ENCODE measurements around the gene STX1B.
"Not testable (repeated sequence)": the region's sequence is repeated elsewhere in the genome, so short reads cannot be mapped to it uniquely, and the experiment has no call there.

Gene STX1B

DNA sequence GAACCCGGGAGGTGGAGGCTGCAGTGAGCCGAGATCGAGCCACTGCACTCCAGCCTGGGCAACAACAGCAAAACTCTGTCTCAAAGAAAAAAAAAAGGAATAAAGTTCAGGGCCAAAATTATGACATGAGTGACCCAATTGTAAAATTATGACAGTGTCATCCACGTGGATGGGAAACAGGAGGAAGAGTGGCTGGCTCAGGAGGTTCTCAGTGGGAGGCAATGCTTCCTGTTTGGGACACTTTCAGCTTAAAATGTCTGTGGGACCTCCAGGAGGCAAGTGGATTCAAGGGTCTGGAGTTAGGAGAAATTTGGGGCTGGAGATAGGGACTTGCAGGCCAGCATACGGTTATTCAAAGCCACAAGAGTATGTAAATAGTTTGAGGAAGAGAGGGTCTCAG, 14.9 kb upstream of the STX1B start:
- DNase-seq (no peak), ATAC-seq (replicated peaks) (no peak)
- H3K36me3 Mint-ChIP-seq = no peaks in the 10 kb centered on the region
- H3K9me3 Mint-ChIP-seq = no peaks in the 10 kb centered on the region
- H3K27me3 Mint-ChIP-seq = no peaks in the 10 kb centered on the region
- peaks cover 0 to under 1% of the 10 kb centered on the region in 2 donors for H3K4me1 Mint-ChIP-seq
- no peak overlapping the region for H3K4me3 Mint-ChIP-seq
- no peak overlapping the region for H3K27ac Mint-ChIP-seq

DNA sequence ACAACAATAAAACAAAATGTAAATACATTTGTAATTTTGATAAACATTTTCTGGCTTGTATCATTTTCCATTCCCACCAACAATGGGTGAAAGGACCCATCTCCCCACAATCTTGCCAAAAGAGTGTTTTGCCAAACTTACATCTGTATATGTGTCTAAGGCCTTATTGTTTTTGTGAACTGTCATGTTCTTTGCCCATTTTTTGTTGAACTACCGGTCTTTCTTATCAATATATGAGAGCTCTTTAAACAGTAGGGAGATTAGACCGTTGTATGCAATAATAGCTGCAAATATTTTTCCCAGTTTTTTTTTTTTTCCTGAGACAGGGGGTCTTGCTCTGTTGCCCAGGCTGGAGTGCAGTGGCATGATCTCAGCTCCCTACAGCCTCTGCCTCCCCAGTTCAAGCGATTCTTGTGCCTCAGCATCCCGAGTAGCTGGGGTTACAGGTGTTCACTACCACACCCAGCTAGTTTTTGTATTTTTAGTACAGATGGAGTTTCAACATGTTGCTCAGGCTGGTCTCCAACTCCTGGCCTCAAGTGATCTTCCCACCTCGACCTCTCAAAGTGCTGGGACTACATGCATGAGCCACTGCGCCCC, 13.3 kb upstream of the STX1B start:
- Mint-ChIP-seq H3K27me3 (no peaks in the 10 kb centered on the region), H3K4me3 (no peak overlapping the region), H3K36me3 (no peaks in the 10 kb centered on the region), H3K9me3 (no peaks in the 10 kb centered on the region), H3K4me1 (no peaks in the 10 kb centered on the region), H3K27ac (no peak overlapping the region)
- DNase-seq (no peak), ATAC-seq (replicated peaks) (no peak)

DNA sequence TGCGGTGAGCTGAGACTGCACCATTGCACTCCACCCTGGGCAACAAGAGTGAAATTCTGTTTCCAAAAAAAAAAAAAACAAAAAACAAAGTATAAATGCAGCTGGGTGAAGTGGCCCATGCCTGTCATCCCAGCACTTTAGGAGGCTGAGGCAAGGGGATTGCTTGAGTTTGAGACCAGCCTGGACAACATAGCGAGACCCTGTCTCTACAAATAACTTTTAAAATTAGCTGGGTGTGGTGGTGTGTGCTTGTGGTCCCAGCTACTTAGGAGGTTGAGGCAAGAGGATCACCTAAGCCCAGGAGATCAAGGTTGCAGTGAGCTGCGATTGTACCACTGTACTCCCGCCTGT, 12.8 kb upstream of the STX1B start:
- Mint-ChIP-seq H3K9me3 (no peaks in the 10 kb centered on the region), H3K27ac (no peak overlapping the region), H3K4me3 (no peak overlapping the region), H3K36me3 (no peaks in the 10 kb centered on the region), H3K4me1 (no peaks in the 10 kb centered on the region), H3K27me3 (no peaks in the 10 kb centered on the region)
- ATAC-seq (replicated peaks) = no peak
- DNase-seq = no peak

DNA sequence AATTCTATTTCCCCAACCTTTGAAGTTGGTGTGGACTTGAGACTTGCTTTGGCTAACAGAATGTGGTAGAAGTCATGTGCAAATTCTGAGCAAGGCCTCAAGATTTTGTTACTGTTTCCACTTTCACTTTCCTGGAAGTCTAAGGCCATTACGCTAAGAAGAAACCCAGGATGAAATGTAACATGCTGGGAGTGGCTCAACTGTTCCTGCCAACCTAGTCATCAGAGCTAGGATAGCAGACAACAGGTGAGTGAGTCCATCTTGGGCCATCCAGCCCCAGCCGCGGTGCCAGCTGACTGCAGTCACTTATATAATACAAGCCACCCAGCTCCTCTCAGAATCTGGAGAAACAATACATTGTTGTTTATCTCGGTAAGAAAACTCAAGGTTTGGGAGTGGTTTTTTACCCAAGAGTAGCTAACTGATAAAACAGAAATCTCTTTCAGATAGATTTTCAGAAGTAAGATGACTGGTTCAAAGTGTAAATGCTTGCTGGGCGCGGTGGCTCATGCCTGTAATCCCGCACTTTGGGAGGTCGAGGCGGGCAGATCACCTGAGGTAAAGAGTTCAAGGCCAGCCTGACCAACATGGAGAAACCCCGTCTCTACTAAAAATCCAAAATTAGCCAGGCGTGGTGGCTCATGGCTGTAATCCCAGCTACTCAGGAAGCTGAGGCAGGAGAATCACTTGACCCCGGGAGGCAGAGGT, 12.3 kb upstream of the STX1B start:
- ATAC-seq (replicated peaks) (no peak), DNase-seq (no peak)
- Mint-ChIP-seq H3K4me1 (no peaks in the 10 kb centered on the region), H3K27me3 (no peaks in the 10 kb centered on the region), H3K36me3 (no peaks in the 10 kb centered on the region), H3K27ac (no peak overlapping the region), H3K9me3 (no peaks in the 10 kb centered on the region), H3K4me3 (no peak overlapping the region)

DNA sequence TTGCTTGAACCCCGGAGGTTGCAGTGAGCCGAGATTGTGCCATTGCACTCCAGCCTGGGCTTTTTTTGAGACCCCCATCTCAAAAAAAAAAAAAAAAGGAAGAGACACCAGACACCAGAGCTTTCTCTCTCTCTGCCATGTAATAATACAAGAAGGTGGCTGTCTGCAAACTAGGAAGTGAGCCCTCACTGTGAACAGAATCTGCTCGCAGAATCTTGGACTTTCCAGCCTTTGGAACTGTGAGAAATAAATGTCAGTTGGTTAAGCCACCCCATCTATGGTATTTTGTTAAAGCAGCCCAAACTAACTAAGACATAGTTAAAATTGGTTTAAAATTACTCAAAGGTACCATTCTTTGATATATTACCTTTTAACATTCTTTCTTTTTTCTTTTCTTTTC, 10.1 kb upstream of the STX1B start:
- Mint-ChIP-seq H3K4me1 (no peaks in the 10 kb centered on the region), H3K36me3 (no peaks in the 10 kb centered on the region), H3K4me3 (no peak overlapping the region), H3K27ac (no peak overlapping the region), H3K9me3 (no peaks in the 10 kb centered on the region), H3K27me3 (peaks cover 0 to 5% of the 10 kb centered on the region in 2 donors)
- no peak for DNase-seq
- no peak for ATAC-seq (replicated peaks)

DNA sequence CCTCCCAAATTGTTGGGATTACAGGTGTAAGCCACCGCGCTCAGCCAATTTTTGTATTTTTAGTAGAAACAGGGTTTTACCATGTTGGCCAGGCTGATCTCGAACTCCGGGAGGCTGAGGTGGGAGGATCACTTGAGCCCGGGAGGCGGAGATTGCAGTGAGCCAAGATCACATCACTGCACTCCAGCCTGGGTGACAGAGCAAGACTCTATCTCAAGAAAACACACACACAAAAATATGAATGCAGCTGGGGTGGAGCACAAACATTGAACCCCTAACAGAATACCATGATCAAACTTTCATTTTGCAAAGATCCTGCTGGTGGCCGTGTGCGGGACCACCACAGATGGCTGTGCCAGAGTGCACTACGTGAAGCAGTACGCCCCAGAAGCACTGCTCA, 7.3 kb upstream of the STX1B start:
- not testable (repeated sequence) for H3K4me1 Mint-ChIP-seq; ATAC-seq (replicated peaks); DNase-seq; H3K36me3 Mint-ChIP-seq; H3K9me3 Mint-ChIP-seq; H3K4me3 Mint-ChIP-seq; H3K27ac Mint-ChIP-seq
- peaks cover 5 to 13% of the 10 kb centered on the region in 2 donors for H3K27me3 Mint-ChIP-seq

DNA sequence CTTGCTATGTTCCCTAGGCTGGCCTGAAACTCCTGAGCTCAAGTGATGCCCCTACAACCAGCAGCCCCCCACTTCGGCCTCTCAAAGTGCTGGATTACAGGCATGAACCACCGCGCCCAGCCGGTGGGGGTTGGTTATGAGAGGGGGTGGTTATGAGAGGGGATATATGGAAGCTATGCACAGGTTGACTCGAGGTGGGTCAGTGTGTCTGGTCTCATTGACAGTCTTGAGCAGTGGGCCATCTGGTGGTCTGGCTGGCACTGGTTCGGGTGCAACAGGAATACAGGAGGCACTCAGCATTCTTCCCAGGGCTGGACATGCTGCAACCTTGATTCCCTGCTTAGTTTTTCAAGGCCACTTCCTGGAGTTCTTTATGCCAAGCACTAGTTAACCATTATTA, 5.6 kb upstream of the STX1B start:
- Mint-ChIP-seq H3K27ac (no peak overlapping the region), H3K27me3 (peaks cover 20 to 30% of the 10 kb centered on the region in 2 donors), H3K36me3 (no peaks in the 10 kb centered on the region), H3K4me3 (no peak overlapping the region), H3K9me3 (peaks cover 0 to 1% of the 10 kb centered on the region in 2 donors), H3K4me1 (peaks cover 11 to 13% of the 10 kb centered on the region in 2 donors)
- ATAC-seq (replicated peaks) = no peak
- DNase-seq = no peak

DNA sequence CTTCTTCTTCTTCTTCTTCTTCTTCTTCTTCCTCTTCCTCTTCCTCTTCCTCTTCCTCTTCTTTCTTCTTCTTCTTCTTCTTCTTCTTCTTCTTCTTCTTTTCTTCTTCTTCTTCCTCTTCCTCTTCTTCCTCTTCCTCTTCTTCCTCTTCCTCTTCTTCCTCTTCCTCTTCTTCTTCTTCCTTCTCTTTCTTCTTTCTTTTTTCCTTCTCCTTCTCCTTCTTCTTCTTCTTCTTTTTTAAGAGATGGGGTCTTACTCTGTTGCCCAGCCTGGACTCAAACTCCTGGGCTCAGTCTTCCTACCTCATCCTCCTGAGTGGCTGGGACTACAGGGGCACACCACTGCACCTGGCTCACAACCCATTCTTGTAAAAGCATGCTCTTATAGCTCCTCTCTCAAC, 2.9 kb upstream of the STX1B start:
- H3K4me3 Mint-ChIP-seq; H3K27ac Mint-ChIP-seq; H3K9me3 Mint-ChIP-seq; DNase-seq; H3K36me3 Mint-ChIP-seq; ATAC-seq (replicated peaks): not testable (repeated sequence)
- H3K27me3 Mint-ChIP-seq = peaks cover 31 to 53% of the 10 kb centered on the region in 2 donors
- H3K4me1 Mint-ChIP-seq = peaks cover 11 to 19% of the 10 kb centered on the region in 2 donors

DNA sequence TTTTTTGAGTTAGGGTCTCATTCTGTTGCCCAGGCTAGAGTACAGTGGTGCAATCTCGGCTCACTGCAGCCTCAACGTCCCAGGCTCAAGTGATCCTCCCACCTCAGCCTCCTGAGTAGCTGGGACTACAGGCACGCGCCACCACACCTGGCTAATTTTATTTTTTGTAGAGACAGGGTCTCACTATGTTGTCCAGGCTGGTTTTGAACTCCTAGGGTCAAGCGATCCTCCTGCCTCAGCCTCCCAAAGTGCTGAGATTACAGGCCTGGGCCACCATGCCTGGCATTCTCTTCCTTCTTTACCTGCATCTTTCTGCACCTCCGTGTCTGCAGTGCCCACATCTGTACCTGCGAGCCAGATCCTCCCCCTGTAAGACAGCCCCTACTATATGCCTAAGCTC, 1.4 kb upstream of the STX1B start:
- peak overlapping the region in 1 of 2 donors; percentile 29 for H3K4me3 Mint-ChIP-seq
- ATAC-seq (replicated peaks); H3K9me3 Mint-ChIP-seq; DNase-seq; H3K36me3 Mint-ChIP-seq: not testable (repeated sequence)
- peaks cover 31 to 61% of the 10 kb centered on the region in 2 donors for H3K27me3 Mint-ChIP-seq
- peak overlapping the region; percentile 15 for H3K27ac Mint-ChIP-seq
- peaks cover 11 to 19% of the 10 kb centered on the region in 2 donors for H3K4me1 Mint-ChIP-seq

DNA sequence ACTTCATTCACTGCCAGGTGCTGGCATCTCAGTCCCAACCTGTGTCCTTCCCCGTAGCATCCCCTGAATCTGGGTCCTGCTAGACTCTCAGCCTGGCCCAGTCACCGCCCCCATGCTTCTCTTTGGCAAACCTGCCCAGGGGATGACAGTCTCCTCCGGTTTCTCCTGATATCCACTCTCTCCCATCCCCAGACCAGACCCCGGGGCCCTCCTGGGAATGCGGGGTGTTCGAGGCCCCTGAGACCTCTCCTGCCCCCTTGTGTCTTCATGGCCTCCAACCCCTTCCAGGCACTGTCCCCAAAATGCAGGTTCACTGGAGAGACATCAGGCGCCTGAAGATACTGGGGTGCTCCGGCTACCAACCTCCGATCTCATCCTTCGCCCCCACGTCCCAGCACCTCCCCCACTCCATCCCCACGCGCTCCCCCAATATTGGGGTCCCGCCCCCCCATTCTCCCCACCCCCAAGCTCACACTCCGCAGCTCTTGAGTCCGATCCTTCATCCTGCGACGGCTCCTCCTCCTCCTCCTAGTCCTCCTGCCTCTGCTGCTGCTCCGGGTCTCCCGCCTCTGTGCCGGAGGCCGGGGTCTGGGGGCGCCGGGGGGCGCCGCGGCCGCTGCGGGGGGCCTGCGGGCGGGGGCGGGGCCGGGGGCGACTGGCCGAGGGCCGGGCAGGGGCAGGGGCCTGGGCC, 399 bp downstream of the STX1B start:
- no peaks in the 10 kb centered on the region for H3K36me3 Mint-ChIP-seq
- H3K27me3 Mint-ChIP-seq = peaks cover 33 to 65% of the 10 kb centered on the region in 2 donors
- DNase-seq = no peak
- ATAC-seq (replicated peaks) = no peak
- H3K9me3 Mint-ChIP-seq = peaks cover 0 to 1% of the 10 kb centered on the region in 2 donors
- H3K4me3 Mint-ChIP-seq = peak overlapping the region; percentile 27 to 62
- peak overlapping the region; percentile 20 for H3K27ac Mint-ChIP-seq
- peaks cover 11 to 19% of the 10 kb centered on the region in 2 donors for H3K4me1 Mint-ChIP-seq

DNA sequence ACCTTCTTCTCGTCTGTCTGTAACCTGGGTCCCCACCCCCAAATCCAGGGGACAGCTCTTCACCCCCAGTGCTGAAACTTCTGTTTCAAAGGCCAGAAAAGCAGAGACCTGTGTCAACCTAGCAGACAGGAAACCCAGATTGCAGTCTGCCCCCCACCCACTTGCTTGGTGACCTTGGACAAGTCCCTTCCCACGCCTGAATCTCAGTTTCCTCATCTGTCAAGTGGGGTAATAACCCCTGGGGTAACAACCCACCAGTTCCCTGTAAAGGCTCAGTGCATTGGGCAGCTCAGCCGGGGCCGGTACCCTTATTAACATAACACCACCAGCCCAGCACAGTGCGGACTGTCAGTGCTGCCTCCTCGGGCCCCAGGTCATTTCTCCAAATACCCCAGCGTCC, 1.3 kb downstream of the STX1B start:
- Mint-ChIP-seq H3K27ac (no peak overlapping the region), H3K9me3 (peaks cover 0 to 1% of the 10 kb centered on the region in 2 donors), H3K36me3 (no peaks in the 10 kb centered on the region), H3K27me3 (peaks cover 31 to 63% of the 10 kb centered on the region in 2 donors), H3K4me1 (peaks cover 11 to 19% of the 10 kb centered on the region in 2 donors), H3K4me3 (no peak overlapping the region)
- ATAC-seq (replicated peaks) (no peak), DNase-seq (no peak)

DNA sequence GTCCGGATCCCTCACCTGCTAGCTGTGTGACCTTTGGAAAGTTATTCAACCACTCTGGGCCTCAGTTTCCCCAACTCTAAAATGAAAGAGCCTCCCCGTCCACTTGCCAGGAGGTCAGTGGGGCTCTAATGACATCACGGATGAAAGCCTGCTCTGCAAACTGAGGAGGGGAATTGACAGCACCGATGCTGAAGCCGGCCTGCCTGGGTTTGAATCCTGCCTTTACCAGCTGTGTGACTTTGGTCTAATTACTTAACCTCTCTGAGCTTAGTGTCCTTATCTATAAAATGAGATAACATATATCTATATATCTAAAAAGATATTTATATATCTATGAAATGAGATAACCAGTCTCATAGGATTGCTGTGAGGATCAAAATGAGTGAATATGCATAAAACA, 1.9 kb downstream of the STX1B start:
- peaks cover 8 to 17% of the 10 kb centered on the region in 2 donors for H3K4me1 Mint-ChIP-seq
- no peak overlapping the region for H3K4me3 Mint-ChIP-seq
- DNase-seq = no peak
- no peaks in the 10 kb centered on the region for H3K36me3 Mint-ChIP-seq
- peaks cover 0 to 1% of the 10 kb centered on the region in 2 donors for H3K9me3 Mint-ChIP-seq
- peaks cover 31 to 64% of the 10 kb centered on the region in 2 donors for H3K27me3 Mint-ChIP-seq
- no peak overlapping the region for H3K27ac Mint-ChIP-seq
- ATAC-seq (replicated peaks) = no peak

DNA sequence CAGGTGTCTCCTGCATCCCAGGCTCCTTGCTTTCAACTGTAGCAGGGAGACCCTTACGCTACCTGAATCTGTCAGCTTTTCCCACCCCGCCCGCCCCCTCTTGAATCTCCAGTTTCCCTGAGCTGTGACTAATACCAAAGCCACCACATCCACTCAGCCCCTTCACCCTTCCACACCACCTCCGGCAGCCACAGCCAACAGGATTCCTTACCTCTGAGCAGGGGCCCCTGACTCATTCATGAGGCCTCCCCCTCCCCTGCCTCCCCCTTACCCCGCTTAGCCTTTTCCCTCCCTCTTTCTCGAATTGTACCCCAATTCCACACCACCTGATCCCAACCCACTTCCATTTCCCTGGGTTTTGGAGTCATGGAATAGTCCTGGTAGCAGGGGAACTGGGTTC, 2.3 kb downstream of the STX1B start:
- H3K4me3 Mint-ChIP-seq = no peak overlapping the region
- H3K36me3 Mint-ChIP-seq = no peaks in the 10 kb centered on the region
- H3K4me1 Mint-ChIP-seq = peaks cover 5 to 13% of the 10 kb centered on the region in 2 donors
- no peaks in the 10 kb centered on the region for H3K9me3 Mint-ChIP-seq
- H3K27ac Mint-ChIP-seq = no peak overlapping the region
- DNase-seq (no peak), ATAC-seq (replicated peaks) (no peak)
- H3K27me3 Mint-ChIP-seq = peaks cover 31 to 68% of the 10 kb centered on the region in 2 donors

DNA sequence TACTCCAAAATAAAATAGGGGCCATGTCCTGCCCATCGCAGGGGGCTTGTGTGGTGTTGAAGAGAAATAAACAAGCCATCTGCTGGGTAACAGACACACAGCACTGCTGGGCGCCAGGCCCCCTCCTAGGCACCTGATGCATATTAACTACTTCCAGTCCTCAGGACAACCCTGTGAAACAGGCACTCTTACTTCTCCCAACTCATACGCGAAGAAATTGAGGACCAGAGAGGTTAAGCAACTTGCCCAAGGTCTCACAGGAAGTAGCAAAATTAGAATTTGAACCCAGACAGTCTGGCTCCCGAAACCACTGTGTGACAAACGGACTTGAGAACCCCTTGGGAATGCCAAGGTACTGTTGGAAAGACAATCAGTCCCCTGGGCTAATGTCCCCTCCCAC, 2.8 kb downstream of the STX1B start:
- no peak overlapping the region for H3K4me3 Mint-ChIP-seq
- no peaks in the 10 kb centered on the region for H3K36me3 Mint-ChIP-seq
- peaks cover 5 to 13% of the 10 kb centered on the region in 2 donors for H3K4me1 Mint-ChIP-seq
- DNase-seq (no peak), ATAC-seq (replicated peaks) (no peak)
- H3K27me3 Mint-ChIP-seq = peaks cover 31 to 66% of the 10 kb centered on the region in 2 donors
- H3K27ac Mint-ChIP-seq = no peak overlapping the region
- H3K9me3 Mint-ChIP-seq = no peaks in the 10 kb centered on the region

DNA sequence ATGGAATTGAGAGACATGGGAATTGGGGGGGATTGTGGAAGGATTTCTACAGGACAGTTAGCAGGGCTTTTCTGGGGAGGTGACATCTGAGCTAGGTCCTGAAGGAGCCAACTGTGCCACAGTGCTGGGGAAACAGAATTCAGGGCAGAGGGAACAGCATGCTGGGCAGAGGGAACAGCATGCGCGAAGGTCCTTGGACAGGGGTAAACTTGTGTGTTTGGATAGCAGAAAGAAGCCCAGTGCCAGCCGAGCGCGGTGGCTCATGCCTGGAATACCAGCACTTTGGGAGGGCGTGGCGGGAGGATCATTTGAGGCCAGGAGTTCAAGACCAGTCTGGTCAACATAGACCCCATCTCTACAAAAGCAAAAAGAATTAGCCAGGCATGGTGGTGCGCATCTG, 3.8 kb downstream of the STX1B start:
- H3K27me3 Mint-ChIP-seq = peaks cover 27 to 64% of the 10 kb centered on the region in 2 donors
- ATAC-seq (replicated peaks) (no peak), DNase-seq (no peak)
- no peaks in the 10 kb centered on the region for H3K9me3 Mint-ChIP-seq
- H3K4me3 Mint-ChIP-seq = no peak overlapping the region
- H3K27ac Mint-ChIP-seq = no peak overlapping the region
- no peaks in the 10 kb centered on the region for H3K36me3 Mint-ChIP-seq
- H3K4me1 Mint-ChIP-seq = peaks cover 3 to 12% of the 10 kb centered on the region in 2 donors

All from stimulated activated naive B cell treated with anti-CD40 and anti-IgM and Interleukin-4, amounts not matched to agents 10 μg/mL and 1 μg/mL and 100 μg/mL, for 72 hours (primary cell).